ENCODE data around the gene OPA3.

DNA sequence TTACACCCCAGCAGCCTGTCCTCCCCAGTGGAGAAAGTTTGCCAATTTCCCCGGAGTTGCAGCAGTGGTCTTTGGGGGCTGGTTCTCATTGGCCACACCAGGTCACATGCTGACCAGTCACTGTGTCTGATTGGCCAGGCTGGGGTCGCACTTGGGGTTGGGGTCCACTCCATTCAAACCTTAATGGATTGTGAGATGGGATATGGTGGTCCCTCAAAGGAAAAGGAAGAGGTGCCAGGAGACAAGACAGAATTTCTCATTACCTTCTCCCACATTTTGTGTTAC, 82.9 kb downstream of the OPA3 start:
- TF ChIP-seq POLR2A (IDR thresholded peaks at IDR 0.05), result no peak
- TF ChIP-seq POLR2AphosphoS5 (IDR thresholded peaks at IDR 0.05), result no peak
- TF ChIP-seq, protein P1, sequence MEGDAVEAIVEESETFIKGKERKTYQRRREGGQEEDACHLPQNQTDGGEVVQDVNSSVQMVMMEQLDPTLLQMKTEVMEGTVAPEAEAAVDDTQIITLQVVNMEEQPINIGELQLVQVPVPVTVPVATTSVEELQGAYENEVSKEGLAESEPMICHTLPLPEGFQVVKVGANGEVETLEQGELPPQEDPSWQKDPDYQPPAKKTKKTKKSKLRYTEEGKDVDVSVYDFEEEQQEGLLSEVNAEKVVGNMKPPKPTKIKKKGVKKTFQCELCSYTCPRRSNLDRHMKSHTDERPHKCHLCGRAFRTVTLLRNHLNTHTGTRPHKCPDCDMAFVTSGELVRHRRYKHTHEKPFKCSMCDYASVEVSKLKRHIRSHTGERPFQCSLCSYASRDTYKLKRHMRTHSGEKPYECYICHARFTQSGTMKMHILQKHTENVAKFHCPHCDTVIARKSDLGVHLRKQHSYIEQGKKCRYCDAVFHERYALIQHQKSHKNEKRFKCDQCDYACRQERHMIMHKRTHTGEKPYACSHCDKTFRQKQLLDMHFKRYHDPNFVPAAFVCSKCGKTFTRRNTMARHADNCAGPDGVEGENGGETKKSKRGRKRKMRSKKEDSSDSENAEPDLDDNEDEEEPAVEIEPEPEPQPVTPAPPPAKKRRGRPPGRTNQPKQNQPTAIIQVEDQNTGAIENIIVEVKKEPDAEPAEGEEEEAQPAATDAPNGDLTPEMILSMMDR (IDR thresholded peaks at IDR 0.05), result no peak
